DND-41 (cell line): ENCODE data around the gene ADAM17.

ENCODE experiments used
- ATAC-seq: fragments of 200-7000 bp; cut with Tn5 transposase; 3 replicates; pipeline ENCODE4 v1.9.1; 2021; ENCODE audit warnings: low read depth; ENCODE audit not compliant: insufficient read depth
- DNase-seq: peaks from one replicate; pipeline ENCODE4 v3.0.0-alpha.2; 2020
- H2AFZ ChIP-seq: 2 replicates; pipeline ENCODE4 v1.6.0; 2012; ENCODE audit warnings: low read depth, low read length
- H3K27ac ChIP-seq: 2 replicates; pipeline ENCODE4 v1.5.1; 2012; ENCODE audit warnings: low read length, inconsistent platforms
- H3K27me3 ChIP-seq: fragments of 200-600 bp; sonication (generic); 2 replicates; pipeline ENCODE4 v1.6.0; 2012; ENCODE audit warnings: low read length, mild to moderate bottlenecking, inconsistent platforms; ENCODE audit not compliant: insufficient read depth, poor library complexity
- H3K36me3 ChIP-seq: 2 replicates; pipeline ENCODE4 v1.5.1; 2012; ENCODE audit warnings: low read length, inconsistent platforms; ENCODE audit not compliant: insufficient read depth
- H3K4me1 ChIP-seq: 2 replicates; pipeline ENCODE4 v1.5.1; 2012; ENCODE audit warnings: mild to moderate bottlenecking, low read length; ENCODE audit not compliant: insufficient read depth
- H3K4me2 ChIP-seq: 2 replicates; pipeline ENCODE4 v1.6.0; 2012; ENCODE audit warnings: mild to moderate bottlenecking, moderate library complexity, low read length, inconsistent platforms; ENCODE audit not compliant: insufficient read depth
- H3K4me3 ChIP-seq, 2 experiments: fragments of 200-600 bp in 1 of 2; shearing (Covaris generic) in 1 of 2; 2 replicates each; pipeline ENCODE4 v1.5.1; 2012 to 2016; ENCODE audit warnings: inconsistent platforms in 2 of 2, low read length in 2 of 2, mild to moderate bottlenecking in 2 of 2, low read depth in 1 of 2, moderate library complexity in 1 of 2
- H3K79me2 ChIP-seq: 2 replicates; pipeline ENCODE4 v1.6.0; 2012; ENCODE audit warnings: low read length, inconsistent platforms; ENCODE audit not compliant: insufficient read depth
- H3K9ac ChIP-seq: 2 replicates; pipeline ENCODE4 v1.6.0; 2012; ENCODE audit warnings: low read depth, mild to moderate bottlenecking, inconsistent platforms, low read length, moderate library complexity
- H3K9me3 ChIP-seq: 2 replicates; pipeline ENCODE4 v1.5.1; 2012; ENCODE audit warnings: low read length, moderate library complexity, mild to moderate bottlenecking, inconsistent platforms; ENCODE audit not compliant: insufficient read depth, severe bottlenecking
- H4K20me1 ChIP-seq: 2 replicates; pipeline ENCODE4 v1.6.0; 2012; ENCODE audit warnings: low read length; ENCODE audit not compliant: insufficient read depth
- CTCF ChIP-seq: IDR thresholded peaks from 2 replicates; pipeline ENCODE4 v1.5.1; 2012; ENCODE audit warnings: borderline replicate concordance, low read length, moderate library complexity, mild to moderate bottlenecking; ENCODE audit not compliant: poor library complexity, severe bottlenecking; ENCODE audit errors: extremely low read depth
- EZH2 ChIP-seq: IDR thresholded peaks from 3 replicates; pipeline ENCODE4 v1.6.1; 2012; ENCODE audit warnings: borderline replicate concordance, low read depth, mild to moderate bottlenecking, moderate library complexity, low read length, inconsistent platforms; ENCODE audit not compliant: severe bottlenecking

The ADAM17 gene

GRCh38 chr2:9578467-9579235 is 23.0 kb upstream of the ADAM17 start:
- Histone ChIP-seq H3K4me2 (no peak overlapping the region), H3K36me3 (peaks cover 8% of the 10 kb centered on the region), H3K27me3 (no peaks in the 10 kb centered on the region), H3K4me3 (no peak overlapping the region), H3K4me1 (no peaks in the 10 kb centered on the region), H3K9me3 (no peaks in the 10 kb centered on the region), H2AFZ (no peak overlapping the region), H3K79me2 (no peaks in the 10 kb centered on the region), H3K9ac (no peak overlapping the region), H4K20me1 (no peaks in the 10 kb centered on the region), H3K27ac (no peak overlapping the region)
- DNase-seq = no peak
- no peak for TF ChIP-seq CTCF
- TF ChIP-seq EZH2 = no peak
- ATAC-seq = peak; percentile 16; the same call in 1 of the 3 replicates

GRCh38 chr2:9574331-9574730 is 18.7 kb upstream of the ADAM17 start:
- H2AFZ ChIP-seq = no peak overlapping the region
- H3K4me1 ChIP-seq = no peaks in the 10 kb centered on the region
- H3K9me3 ChIP-seq = no peaks in the 10 kb centered on the region
- no peaks in the 10 kb centered on the region for H3K79me2 ChIP-seq
- H3K4me3 ChIP-seq = no peak overlapping the region
- no peaks in the 10 kb centered on the region for H4K20me1 ChIP-seq
- TF ChIP-seq CTCF (no peak), EZH2 (no peak)
- no peaks in the 10 kb centered on the region for H3K36me3 ChIP-seq
- DNase-seq = no peak
- H3K9ac ChIP-seq = no peak overlapping the region
- no peak overlapping the region for H3K27ac ChIP-seq
- no peak overlapping the region for H3K4me2 ChIP-seq
- no peaks in the 10 kb centered on the region for H3K27me3 ChIP-seq
- no peak for ATAC-seq

- Histone ChIP-seq H3K4me2 (no peak overlapping the region), H2AFZ (no peak overlapping the region), H3K36me3 (no peaks in the 10 kb centered on the region), H3K4me1 (no peaks in the 10 kb centered on the region), H3K9ac (no peak overlapping the region), H3K27me3 (no peaks in the 10 kb centered on the region), H3K27ac (no peak overlapping the region), H3K9me3 (no peaks in the 10 kb centered on the region), H4K20me1 (no peaks in the 10 kb centered on the region), H3K79me2 (no peaks in the 10 kb centered on the region), H3K4me3 (no peak overlapping the region)
- TF ChIP-seq CTCF = peak; percentile 21
- no peak for TF ChIP-seq EZH2
- DNase-seq (no peak), ATAC-seq (0 out of 3 replicates have a peak, but pooled peaks have one; percentile 48)
Observed at GRCh38 chr2:9573840-9574239, 18.2 kb upstream of the ADAM17 start.
